RWPE1 (cell line): ENCODE measurements around the gene AFTPH.

Source experiments
- CTCF ChIA-PET: fragments of 350-600 bp; sonication (Branson Sonifier 250); formaldehyde crosslinking; extraction: SDS; loops from one replicate; lab custom pipeline; 2021; lab: Yijun Ruan, JAX
- POLR2A ChIA-PET: fragments of 400-600 bp; formaldehyde crosslinking; extraction: SDS; loops from one replicate; lab custom pipeline; 2020; ENCODE audit warnings: antibody characterized with exemption; ENCODE audit not compliant: low non-redundant PET; lab: Yijun Ruan, JAX
- DNase-seq: peaks from one replicate; pipeline ENCODE4 v3.0.0; 2012; ENCODE audit warnings: low spot score
- H3K27ac ChIP-seq: fragments of 450-650 bp; 2 replicates; pipeline ENCODE4 v1.5.1; 2017
- CTCF ChIP-seq: fragments of 450-650 bp; conservative IDR thresholded peaks from 2 replicates; pipeline ENCODE4 v1.5.1; 2017; ENCODE audit warnings: low read depth, mild to moderate bottlenecking

AFTPH gene

GRCh38 chr2:64487256-64488049 is 36.7 kb upstream of the AFTPH start:
- H3K27ac ChIP-seq: no peak overlapping the region
- POLR2A ChIA-PET: no interaction called here
- DNase-seq: no peak
- CTCF ChIA-PET: interaction anchor here (0.6 to 2.9 kb wide), 27 partner anchors 10 to 463 kb away, joined by 3 to 61 read pairs (median 4); no protein-coding TSS in a partner anchor
- TF ChIP-seq CTCF: no peak

- POLR2A ChIA-PET: no interaction called here
- CTCF ChIA-PET: interaction anchor here (0.6 to 2.9 kb wide), 33 partner anchors 9 to 464 kb away, joined by 3 to 61 read pairs (median 4); no protein-coding TSS in a partner anchor
- DNase-seq: peak; percentile 69
- H3K27ac ChIP-seq: no peak overlapping the region
- peak; percentile 86 for TF ChIP-seq CTCF
These were observed 35.8 kb upstream of the AFTPH start for GRCh38 chr2:64488050-64488974.

- POLR2A ChIA-PET: no interaction called here
These were observed 34.9 kb upstream of the AFTPH start for GRCh38 chr2:64489081-64489751.

GRCh38 chr2:64491426-64491825 is 32.7 kb upstream of the AFTPH start:
- ChIA-PET CTCF (no interaction called here), POLR2A (no interaction called here)
- DNase-seq: no peak
- no peak overlapping the region for H3K27ac ChIP-seq
- no peak for TF ChIP-seq CTCF

More at GRCh38 chr2:64489081-64489751, 34.9 kb upstream of the AFTPH start:
- CTCF ChIA-PET: interaction anchor here (0.6 to 2.9 kb wide), 2 partner anchors 27 to 160 kb away, joined by 3 to 61 read pairs; no protein-coding TSS in a partner anchor
- no peak for DNase-seq
- TF ChIP-seq CTCF: no peak
- no peak overlapping the region for H3K27ac ChIP-seq

GRCh38 chr2:64492272-64492671 is 31.9 kb upstream of the AFTPH start:
- no peak for DNase-seq
- ChIA-PET CTCF (no interaction called here), POLR2A (no interaction called here)
- no peak overlapping the region for H3K27ac ChIP-seq
- no peak for TF ChIP-seq CTCF
